ENCODE results near the gene LRFN2.

LRFN2 gene

DNA sequence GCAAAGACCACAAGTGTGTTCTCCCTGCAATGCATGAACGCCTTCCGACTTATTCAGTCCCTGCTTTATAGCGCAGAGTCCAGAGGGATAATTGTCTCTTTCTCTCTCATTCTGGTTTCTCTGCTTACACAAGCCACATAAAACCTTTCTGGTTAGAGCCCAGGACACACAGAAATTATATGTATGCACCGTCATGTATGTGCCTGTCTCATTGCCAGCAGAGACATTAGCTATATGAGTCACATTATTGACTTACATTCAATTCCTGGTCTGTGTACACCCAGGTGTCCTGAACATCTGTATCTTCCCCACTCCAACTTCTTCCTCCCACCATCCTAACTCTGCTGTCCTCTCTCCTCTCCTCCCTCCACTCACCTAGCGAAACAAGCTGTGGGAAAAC is 44.0 kb downstream of the LRFN2 start:
- no peak for DNase-seq

DNA sequence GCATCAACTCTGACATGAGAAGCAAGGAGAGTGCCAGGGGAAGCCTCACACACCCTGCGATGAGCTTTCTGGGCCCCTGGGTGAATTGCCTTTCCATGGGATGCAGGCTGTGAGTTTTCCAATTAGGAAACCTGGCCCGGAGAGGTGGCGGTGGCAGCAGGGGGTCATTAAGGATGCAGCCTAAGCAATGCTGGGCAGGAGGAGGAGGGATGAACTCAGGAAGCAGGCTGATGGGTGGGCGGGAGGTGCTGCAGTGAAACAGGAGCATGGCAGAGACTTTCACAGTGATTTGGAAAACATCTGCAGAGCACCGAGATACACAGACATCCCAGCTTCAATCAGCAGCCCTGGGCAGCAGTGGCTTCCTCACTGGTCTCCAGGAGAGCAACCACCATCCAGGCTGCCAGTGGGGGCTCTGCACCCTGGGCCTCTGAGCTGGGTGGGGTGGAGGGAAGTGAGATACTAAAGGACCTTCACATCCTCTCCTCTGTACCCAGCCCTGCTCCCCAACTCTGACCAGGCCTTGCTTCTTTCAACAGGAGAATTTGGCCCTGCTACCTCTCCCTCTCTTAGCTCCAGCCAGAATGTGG is 44.9 kb downstream of the LRFN2 start:
- DNase-seq: no peak

DNA sequence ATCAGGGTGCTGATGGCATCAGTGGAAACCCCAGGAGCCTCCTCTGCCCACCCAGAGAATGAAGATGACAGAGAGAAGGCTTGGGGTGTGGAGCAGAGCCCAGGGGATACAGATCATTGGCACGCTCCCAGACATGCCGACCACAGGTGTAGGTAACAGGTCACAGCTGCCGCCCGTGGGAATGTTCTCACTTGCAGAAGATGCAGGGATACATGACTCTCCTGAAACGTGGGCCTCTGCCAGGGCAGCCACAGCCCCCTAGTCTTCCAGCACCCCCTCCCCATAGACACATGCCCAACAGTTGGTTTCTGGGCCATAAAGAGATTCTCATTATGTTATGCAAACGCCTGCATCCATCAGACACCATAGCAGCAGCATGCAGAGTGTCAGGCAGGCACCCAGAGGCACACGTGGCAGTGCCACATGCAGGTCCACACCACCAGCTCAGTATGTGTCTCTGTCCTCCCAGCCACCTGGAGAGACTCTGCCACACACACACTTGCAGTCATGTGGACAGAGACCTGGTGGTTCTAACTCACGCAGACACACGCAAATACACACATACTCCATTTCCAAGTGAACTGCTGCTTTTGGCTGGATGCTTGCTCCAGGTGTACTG is 45.5 kb downstream of the LRFN2 start:
- DNase-seq: no peak

- DNase-seq: no peak
Observed at GRCh38 chr6:40540790-40541189, 46.4 kb downstream of the LRFN2 start.

DNA sequence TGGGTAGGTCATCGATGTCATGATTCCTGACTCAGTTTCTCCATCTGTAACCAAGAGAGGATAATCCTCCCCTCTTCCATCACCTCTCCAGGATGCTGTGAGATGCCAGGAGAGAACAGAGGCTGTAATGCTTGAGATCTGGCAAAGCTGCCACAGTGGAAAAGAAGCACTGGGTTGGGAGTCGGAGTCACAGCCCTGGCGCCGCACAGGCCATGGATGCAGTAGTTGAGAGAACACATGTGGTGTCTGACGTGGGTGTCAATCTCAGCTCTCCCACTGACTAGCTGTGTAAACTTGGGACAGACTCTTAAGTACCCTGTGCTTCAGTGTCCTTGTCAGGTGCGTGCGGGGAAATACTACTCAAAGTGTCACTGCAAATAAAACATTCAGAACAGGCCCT is 47.3 kb downstream of the LRFN2 start:
- no peak for DNase-seq

- no peak for DNase-seq
Observed at GRCh38 chr6:40538556-40538955, 48.6 kb downstream of the LRFN2 start.

DNA sequence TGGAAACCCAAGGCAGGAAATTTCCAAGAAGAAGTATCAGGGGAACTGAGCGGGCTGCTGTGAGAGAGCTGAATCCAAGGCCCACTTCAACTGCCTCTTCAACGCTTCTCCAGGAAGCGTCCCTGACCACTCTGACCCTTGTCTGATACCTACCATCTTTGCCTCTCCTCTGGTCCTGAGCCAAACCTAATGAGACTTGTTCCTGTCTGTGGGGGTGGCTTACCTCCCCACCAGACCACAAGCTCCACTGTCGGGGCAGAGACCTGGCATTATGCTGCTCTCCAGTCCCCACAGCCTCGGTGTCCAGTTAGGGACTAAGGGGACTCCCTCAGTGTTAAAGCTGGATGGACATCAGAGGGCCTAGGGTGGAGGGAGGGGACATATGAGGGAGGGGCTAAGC is 49.7 kb downstream of the LRFN2 start:
- DNase-seq: no peak

- no peak for DNase-seq
Observed at GRCh38 chr6:40536442-40536841, 50.7 kb downstream of the LRFN2 start.

- DNase-seq: no peak
Observed at GRCh38 chr6:40535819-40536380, 51.3 kb downstream of the LRFN2 start.

- no peak for DNase-seq
Observed at GRCh38 chr6:40535110-40535818, 51.9 kb downstream of the LRFN2 start.

DNA sequence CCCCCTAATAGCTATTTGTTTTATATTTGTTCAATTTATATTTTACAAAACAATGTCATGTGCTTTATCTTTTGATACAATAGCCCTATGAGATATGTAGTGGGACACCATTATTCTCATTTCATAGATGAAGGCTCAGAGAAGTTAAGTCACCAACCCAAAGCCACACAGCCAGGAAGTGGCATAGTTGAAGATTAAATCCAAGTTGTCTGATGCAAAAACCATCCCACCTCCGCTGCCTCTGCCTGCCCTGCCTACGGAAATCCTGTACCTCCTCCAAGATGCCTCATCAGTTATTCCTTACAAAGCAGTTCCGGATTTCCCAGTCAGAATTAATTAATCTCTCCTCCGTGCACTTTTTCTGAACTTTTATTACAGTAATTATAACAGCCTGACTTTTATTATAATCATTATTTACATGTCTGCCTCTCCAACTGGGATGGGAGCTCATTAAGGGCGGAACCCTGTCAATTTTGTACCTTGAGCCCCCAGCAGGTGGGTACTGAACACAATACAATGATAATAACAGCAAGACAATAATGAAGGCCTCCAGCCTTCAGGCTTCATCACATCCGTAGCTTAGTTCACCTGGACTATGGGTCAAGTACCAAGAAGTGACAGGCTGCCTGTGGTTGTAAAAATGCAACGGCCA is 54.7 kb downstream of the LRFN2 start:
- no peak for DNase-seq

DNA sequence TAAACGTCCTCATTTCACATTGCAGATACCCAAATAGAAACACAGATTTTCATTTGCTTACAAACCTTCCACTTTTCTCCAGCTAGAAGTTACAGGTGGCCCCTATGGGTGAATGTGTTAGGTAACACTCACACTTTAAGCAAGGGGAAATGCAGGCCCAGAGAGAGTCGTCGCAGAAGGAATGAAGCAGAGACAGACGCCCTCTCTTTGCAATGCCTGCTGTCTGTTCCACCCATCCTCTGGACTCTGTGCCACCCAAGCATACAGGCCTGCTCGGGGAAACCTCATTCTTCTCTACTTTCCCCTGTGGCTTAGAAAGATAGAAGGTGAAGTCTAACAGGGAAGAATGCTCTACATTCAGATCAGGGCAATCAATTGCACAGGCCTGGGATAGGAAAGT is 57.2 kb downstream of the LRFN2 start:
- no peak for DNase-seq

DNA sequence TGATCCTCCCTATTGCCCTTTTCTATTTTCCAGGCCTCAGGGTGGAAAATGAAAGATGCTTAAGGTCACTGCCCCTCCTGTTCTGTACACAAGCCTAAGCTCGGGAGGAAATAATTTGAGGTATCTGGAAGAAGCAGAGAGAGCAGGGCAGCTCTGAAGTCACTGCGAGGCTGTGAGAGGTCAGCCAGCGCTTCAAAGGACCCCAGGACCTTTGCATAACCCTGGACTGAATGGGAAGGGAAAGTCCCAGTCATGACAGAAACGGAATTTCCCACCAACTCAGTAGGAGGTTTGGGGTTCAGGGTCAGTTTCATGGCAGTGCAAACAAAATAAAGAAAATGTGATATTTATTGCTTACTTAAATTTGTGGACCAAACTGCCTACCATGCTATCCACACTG is 58.1 kb downstream of the LRFN2 start:
- DNase-seq: no peak

- DNase-seq: no peak
Observed at GRCh38 chr6:40528051-40528450, 59.1 kb downstream of the LRFN2 start.

GRCh38 chr6:40526036-40526435 is 61.1 kb downstream of the LRFN2 start:
- DNase-seq: no peak

DNA sequence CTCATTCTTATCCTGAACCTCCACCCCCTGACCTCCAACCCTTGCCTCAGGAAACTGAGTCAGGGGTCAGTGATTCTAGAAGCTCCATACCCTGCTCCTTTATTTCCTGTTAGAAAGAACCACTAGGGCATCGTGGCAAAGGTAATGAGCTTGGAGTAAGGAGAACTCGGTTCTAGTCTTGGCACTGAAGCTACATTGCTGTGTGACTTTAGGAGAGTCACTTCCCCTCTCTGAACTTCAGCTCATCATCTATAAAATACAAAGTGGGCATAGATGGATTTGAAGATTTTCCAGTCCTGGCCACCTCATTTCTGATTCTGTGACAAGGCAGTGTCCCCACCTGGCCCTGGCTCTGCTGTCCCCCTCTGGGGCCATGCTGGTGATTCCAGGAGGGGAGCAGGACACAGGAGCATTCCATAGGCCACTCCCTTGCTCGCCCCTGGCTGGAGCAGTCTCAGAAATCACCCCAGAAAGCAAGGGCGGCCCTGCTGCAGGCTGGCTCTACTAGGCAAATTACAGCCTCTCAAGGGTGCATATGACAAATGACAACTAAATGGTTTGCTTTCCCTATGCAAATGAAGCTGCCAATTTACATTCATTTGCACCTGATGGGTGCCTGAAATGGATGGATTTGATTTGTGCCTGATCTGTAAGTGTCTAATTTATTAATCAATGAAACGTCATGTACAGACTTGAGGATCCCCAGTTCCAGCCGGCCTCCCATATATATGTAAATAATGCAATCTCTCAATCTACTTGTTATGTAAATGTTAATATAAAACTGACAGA is 62.2 kb downstream of the LRFN2 start:
- no peak for DNase-seq

DNA sequence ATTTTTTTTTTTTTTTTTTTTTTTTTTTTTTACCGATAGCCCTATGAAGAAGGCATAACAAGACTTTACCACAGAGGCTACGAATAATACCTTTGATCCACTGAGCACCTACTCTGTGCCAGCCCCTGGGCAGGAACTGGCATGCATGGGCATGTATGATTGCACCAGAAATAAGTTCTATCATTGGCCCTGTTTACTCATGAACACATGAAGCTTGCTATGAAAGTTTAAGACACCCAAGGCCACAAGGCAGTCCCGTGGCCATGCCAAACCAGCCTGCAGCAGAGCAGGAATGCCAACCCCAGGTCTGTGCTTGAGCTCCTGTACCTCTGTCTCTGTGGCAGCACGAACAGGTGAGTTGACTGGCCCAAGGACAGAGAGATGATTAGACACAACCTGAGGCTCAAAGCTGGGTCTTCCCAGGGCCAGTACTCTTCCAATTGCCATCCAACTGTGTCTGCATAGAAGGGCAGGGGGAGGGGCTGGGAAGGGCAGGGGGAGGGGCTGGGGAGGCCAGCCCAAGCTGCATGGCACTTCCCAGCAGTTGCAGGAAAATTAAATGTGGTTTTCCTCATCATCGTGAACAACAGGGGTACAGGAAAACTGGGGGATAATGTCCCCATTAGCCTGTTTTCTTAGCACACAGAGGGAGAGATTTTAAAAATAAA is 63.5 kb downstream of the LRFN2 start:
- DNase-seq: no peak

- no peak for DNase-seq
Observed at GRCh38 chr6:40521496-40521895, 65.7 kb downstream of the LRFN2 start.

- DNase-seq: no peak
Observed at GRCh38 chr6:40520678-40521077, 66.5 kb downstream of the LRFN2 start.

- no peak for DNase-seq
Observed at GRCh38 chr6:40520084-40520483, 67.1 kb downstream of the LRFN2 start.

DNA sequence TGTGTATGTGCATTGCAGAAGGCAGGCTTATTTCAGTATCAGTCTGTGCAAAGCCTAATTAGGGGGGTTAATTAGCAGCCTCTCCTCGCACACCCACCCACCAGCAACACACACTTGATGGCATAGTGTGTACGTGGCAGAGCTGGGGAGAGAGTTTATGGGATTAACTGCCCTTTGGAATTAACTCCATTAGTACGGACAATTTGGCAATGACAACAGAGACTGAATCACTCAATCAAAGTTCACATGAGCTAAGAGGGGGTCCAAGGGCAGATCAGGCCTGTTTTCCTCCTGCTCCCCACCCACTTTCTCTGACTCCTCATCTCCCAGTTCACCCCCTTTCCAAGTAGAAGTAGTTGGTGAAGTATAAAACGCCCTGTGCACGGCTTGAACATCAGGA is 69.5 kb downstream of the LRFN2 start:
- no peak for DNase-seq

- no peak for DNase-seq
Observed at GRCh38 chr6:40516429-40516828, 70.7 kb downstream of the LRFN2 start.

Measured in fibroblast of skin of scalp (primary cell).